CD4-positive, CD25-positive, alpha-beta regulatory T cell (primary cell): ENCODE data around the gene RAB11FIP4. TPM values are rescaled to one million over a fixed set of nuclear protein-coding genes. Genes with fewer than 3 reads are reported as not detected.

ENCODE experiments used
- ATAC-seq, 2 donors: fragments of 150-1000 bp; cut with Tn5 transposase; one replicate each; pipeline ENCODE4 v1.10.0; 2021; ENCODE audit warnings: low read depth in 2 of 2, moderate number of reproducible peaks in 2 of 2, moderate library complexity in 1 of 2
- DNase-seq, 3 donors: peaks; one replicate each; pipeline versions ENCODE4 v3.0.0 to v3.0.0-alpha.2; 2012 to 2022; ENCODE audit warnings: mixed read lengths in 1 of 3
- H3K27ac ChIP-seq: one replicate; pipeline ENCODE4 v1.7.0; 2013; ENCODE audit warnings: mild to moderate bottlenecking, low read length; ENCODE audit not compliant: insufficient read depth, poor library complexity, severe bottlenecking
- H3K27me3 ChIP-seq: one replicate; pipeline ENCODE4 v1.7.0; 2013; ENCODE audit warnings: low read length; ENCODE audit not compliant: control insufficient read depth, insufficient read depth
- H3K36me3 ChIP-seq: one replicate; pipeline ENCODE4 v1.7.0; 2013; ENCODE audit warnings: mild to moderate bottlenecking, low read length, moderate library complexity; ENCODE audit not compliant: control insufficient read depth, insufficient read depth
- H3K4me1 ChIP-seq: 2 replicates; pipeline ENCODE4 v1.7.0; 2013; ENCODE audit warnings: mild to moderate bottlenecking, low read length; ENCODE audit not compliant: insufficient read depth, control insufficient read depth, poor library complexity, severe bottlenecking
- H3K4me3 ChIP-seq: one replicate; pipeline ENCODE4 v1.7.0; 2013; ENCODE audit warnings: low read depth, mild to moderate bottlenecking, low read length, moderate library complexity
- H3K9me3 ChIP-seq, 2 experiments: 1 replicate in 1 of 2; 2 replicates in 1 of 2; pipeline ENCODE4 v1.7.0; 2013; ENCODE audit warnings: low read length in 2 of 2, mild to moderate bottlenecking in 1 of 2, moderate library complexity in 1 of 2; ENCODE audit not compliant: control insufficient read depth in 2 of 2
- H3K27ac Mint-ChIP-seq, 3 donors: one replicate each; pipeline ENCODE4 v1.8.0; 2020 to 2022; ENCODE audit warnings: mild to moderate bottlenecking in 3 of 3, mixed read lengths in 3 of 3, moderate library complexity in 2 of 3
- H3K27me3 Mint-ChIP-seq: one replicate; pipeline ENCODE4 v1.8.0; 2022; ENCODE audit warnings: mild to moderate bottlenecking, mixed read lengths
- H3K36me3 Mint-ChIP-seq: one replicate; pipeline ENCODE4 v1.8.0; 2020; ENCODE audit warnings: mixed read lengths
- H3K4me1 Mint-ChIP-seq, 4 donors: one replicate each; pipeline ENCODE4 v1.8.0; 2020 to 2022; ENCODE audit warnings: mixed read lengths in 4 of 4, mild to moderate bottlenecking in 1 of 4
- H3K4me3 Mint-ChIP-seq, 4 donors: one replicate each; pipeline ENCODE4 v1.8.0; 2020 to 2022; ENCODE audit warnings: mild to moderate bottlenecking in 4 of 4, mixed read lengths in 4 of 4, moderate library complexity in 3 of 4
- H3K9me3 Mint-ChIP-seq, 7 donors: one replicate each; pipeline ENCODE4 v1.8.0; 2020 to 2022; ENCODE audit warnings: mixed read lengths in 7 of 7, mild to moderate bottlenecking in 3 of 7, moderate library complexity in 2 of 7
- polyA plus RNA-seq, 4 donors: library from polyadenylated mRNA; unstranded; fragments of 300-500 nt; fragmentation: Illumina TruSeq; gene quantifications; one replicate each; pipeline ENCODE4 v1.2.3, GENCODE V29; 2021
- total RNA-seq: library from RNA; stranded (reverse); gene quantifications from one replicate; pipeline ENCODE4 v1.2.3, GENCODE V29; 2022

RAB11FIP4 gene
- total and polyA plus RNA-seq, 5 donors from 2014 or later: 23.1 to 79.7 (median 23.6) TPM

GRCh38 chr17:31388770-31389656 lies 2.5 kb upstream of the RAB11FIP4 start:
- peak; percentile 32 to 46 for ATAC-seq
- Mint-ChIP-seq H3K4me1 (peaks cover 0 to 15% (median 8%) of the 10 kb centered on the region in 4 donors), H3K27me3 (peaks cover 44% of the 10 kb centered on the region)

GRCh38 chr17:31389657-31390381 lies 1.7 kb upstream of the RAB11FIP4 start:
- Histone ChIP-seq H3K36me3 (no peaks in the 10 kb centered on the region), H3K9me3 (no peaks in the 10 kb centered on the region), H3K4me1 (peaks cover 8% of the 10 kb centered on the region), H3K27me3 (peaks cover 6% of the 10 kb centered on the region), H3K27ac (no peak overlapping the region), H3K4me3 (no peak overlapping the region)
- Mint-ChIP-seq H3K4me1 (peaks cover 0 to 17% (median 11%) of the 10 kb centered on the region in 4 donors), H3K27me3 (peaks cover 52% of the 10 kb centered on the region), H3K36me3 (no peaks in the 10 kb centered on the region), H3K4me3 (peak overlapping the region in 2 of 4 donors; percentile 69 to 74), H3K27ac (no peak overlapping the region), H3K9me3 (peaks cover 0 to 3% (median 0%) of the 10 kb centered on the region in 7 donors)
- DNase-seq (peak in 1 of 3 donors; percentile 10), ATAC-seq (no peak)

More at GRCh38 chr17:31388770-31389656, 2.5 kb upstream of the RAB11FIP4 start:
- Histone ChIP-seq H3K4me1 (peaks cover 8% of the 10 kb centered on the region), H3K9me3 (no peaks in the 10 kb centered on the region), H3K27me3 (peaks cover 3% of the 10 kb centered on the region), H3K36me3 (no peaks in the 10 kb centered on the region), H3K4me3 (no peak overlapping the region), H3K27ac (no peak overlapping the region)
- H3K4me3 Mint-ChIP-seq: no peak overlapping the region
- DNase-seq: peak in 2 of 3 donors; percentile 33 to 40
- H3K27ac Mint-ChIP-seq: peak overlapping the region in 1 of 3 donors; percentile 52
- H3K36me3 Mint-ChIP-seq: no peaks in the 10 kb centered on the region
- H3K9me3 Mint-ChIP-seq: peaks cover 0 to 1% (median 0%) of the 10 kb centered on the region in 7 donors

GRCh38 chr17:31390426-31390747 lies 1.1 kb upstream of the RAB11FIP4 start:
- Histone ChIP-seq H3K9me3 (no peaks in the 10 kb centered on the region), H3K27me3 (peaks cover 9% of the 10 kb centered on the region), H3K27ac (no peak overlapping the region), H3K4me1 (peaks cover 8% of the 10 kb centered on the region), H3K36me3 (no peaks in the 10 kb centered on the region), H3K4me3 (no peak overlapping the region)
- H3K27ac Mint-ChIP-seq: no peak overlapping the region
- H3K36me3 Mint-ChIP-seq: no peaks in the 10 kb centered on the region
- DNase-seq (no peak), ATAC-seq (no peak)
- H3K27me3 Mint-ChIP-seq: peaks cover 56% of the 10 kb centered on the region
- H3K9me3 Mint-ChIP-seq: peaks cover 0 to 3% (median 0%) of the 10 kb centered on the region in 7 donors
- H3K4me3 Mint-ChIP-seq: peak overlapping the region in 3 of 4 donors; percentile 69 to 75 (median 74)
- H3K4me1 Mint-ChIP-seq: peaks cover 0 to 17% (median 11%) of the 10 kb centered on the region in 4 donors

- H3K27ac ChIP-seq: no peak overlapping the region
- no peak overlapping the region for H3K4me3 ChIP-seq
- Mint-ChIP-seq H3K9me3 (peaks cover 0 to 3% (median 0%) of the 10 kb centered on the region in 7 donors), H3K27me3 (peaks cover 59% of the 10 kb centered on the region), H3K27ac (no peak overlapping the region), H3K4me3 (peak overlapping the region; percentile 69 to 75 (median 74)), H3K36me3 (no peaks in the 10 kb centered on the region), H3K4me1 (peaks cover 0 to 17% (median 11%) of the 10 kb centered on the region in 4 donors)
- no peaks in the 10 kb centered on the region for H3K9me3 ChIP-seq
- no peaks in the 10 kb centered on the region for H3K36me3 ChIP-seq
- DNase-seq: no peak
- ATAC-seq: no peak
- H3K27me3 ChIP-seq: peaks cover 9% of the 10 kb centered on the region
- peaks cover 8% of the 10 kb centered on the region for H3K4me1 ChIP-seq
These were observed 553 bp upstream of the RAB11FIP4 start for GRCh38 chr17:31390748-31391495.

GRCh38 chr17:31392002-31392855 lies 754 bp downstream of the RAB11FIP4 start:
- H3K9me3 Mint-ChIP-seq: peaks cover 0 to 3% (median 0%) of the 10 kb centered on the region in 7 donors
- Histone ChIP-seq H3K4me1 (peaks cover 8% of the 10 kb centered on the region), H3K4me3 (no peak overlapping the region), H3K27me3 (peaks cover 9% of the 10 kb centered on the region), H3K27ac (no peak overlapping the region), H3K9me3 (no peaks in the 10 kb centered on the region), H3K36me3 (no peaks in the 10 kb centered on the region)
- peaks cover 0 to 17% (median 11%) of the 10 kb centered on the region in 4 donors for H3K4me1 Mint-ChIP-seq
- H3K27me3 Mint-ChIP-seq: peaks cover 70% of the 10 kb centered on the region
- peak overlapping the region; percentile 8 to 84 (median 54) for H3K4me3 Mint-ChIP-seq
- no peaks in the 10 kb centered on the region for H3K36me3 Mint-ChIP-seq
- peak overlapping the region in 1 of 3 donors; percentile 62 for H3K27ac Mint-ChIP-seq
- ATAC-seq (no peak), DNase-seq (no peak)

GRCh38 chr17:31392856-31393748 lies 1.6 kb downstream of the RAB11FIP4 start:
- Histone ChIP-seq H3K4me1 (peaks cover 8% of the 10 kb centered on the region), H3K27me3 (peaks cover 9% of the 10 kb centered on the region), H3K36me3 (no peaks in the 10 kb centered on the region), H3K9me3 (no peaks in the 10 kb centered on the region), H3K27ac (no peak overlapping the region), H3K4me3 (no peak overlapping the region)
- ATAC-seq (no peak), DNase-seq (no peak)
- H3K9me3 Mint-ChIP-seq: peaks cover 0 to 3% (median 0%) of the 10 kb centered on the region in 7 donors
- H3K27me3 Mint-ChIP-seq: peaks cover 62% of the 10 kb centered on the region
- peaks cover 0 to 17% (median 11%) of the 10 kb centered on the region in 4 donors for H3K4me1 Mint-ChIP-seq
- H3K36me3 Mint-ChIP-seq: no peaks in the 10 kb centered on the region
- peak overlapping the region in 1 of 3 donors; percentile 62 for H3K27ac Mint-ChIP-seq
- H3K4me3 Mint-ChIP-seq: peak overlapping the region; percentile 33 to 84 (median 65)
